ENCODE measurements around the gene ADA. TPM values are rescaled to one million over a fixed set of nuclear protein-coding genes. Genes with fewer than 3 reads are reported as not detected.

ADA gene
- total RNA-seq, 2 donors from 2014 or later: 6.3 to 16.7 TPM

- H3K4me3 ChIP-seq: no peak overlapping the region
- TF ChIP-seq CTCF (IDR thresholded peaks at IDR 0.05): no peak
- H3K9me3 ChIP-seq: no peaks in the 10 kb centered on the region
- no peaks in the 10 kb centered on the region for H3K27me3 ChIP-seq
- peaks cover 4 to 89% of the 10 kb centered on the region in 2 donors for H3K4me1 ChIP-seq
- peak overlapping the region; percentile 89 to 95 for H3K27ac ChIP-seq
- no peak for DNase-seq (ENCODE audit: low spot score)
- peaks cover under 1% of the 10 kb centered on the region for H3K36me3 ChIP-seq
Observed at GRCh38 chr20:44600301-44600700, 51.2 kb downstream of the ADA start.

GRCh38 chr20:44599715-44600114 lies 51.8 kb downstream of the ADA start:
- no peaks in the 10 kb centered on the region for H3K9me3 ChIP-seq
- no peak for DNase-seq (ENCODE audit: low spot score)
- no peaks in the 10 kb centered on the region for H3K27me3 ChIP-seq
- peak overlapping the region; percentile 89 to 95 for H3K27ac ChIP-seq
- peaks cover 4 to 95% of the 10 kb centered on the region in 2 donors for H3K4me1 ChIP-seq
- no peak overlapping the region for H3K4me3 ChIP-seq
- no peak for TF ChIP-seq CTCF (IDR thresholded peaks at IDR 0.05)
- H3K36me3 ChIP-seq: peaks cover 6% of the 10 kb centered on the region

- Histone ChIP-seq H3K27ac (peak overlapping the region; percentile 89 to 95), H3K9me3 (no peaks in the 10 kb centered on the region), H3K27me3 (no peaks in the 10 kb centered on the region), H3K4me1 (peaks cover 4 to 98% of the 10 kb centered on the region in 2 donors), H3K36me3 (peaks cover 11% of the 10 kb centered on the region), H3K4me3 (peak overlapping the region in 1 of 2 donors; percentile 13)
- TF ChIP-seq CTCF (IDR thresholded peaks at IDR 0.05): no peak
- no peak for DNase-seq (ENCODE audit: low spot score)
Observed at GRCh38 chr20:44598423-44599305, 52.8 kb downstream of the ADA start.

- H3K36me3 ChIP-seq: peaks cover 11% of the 10 kb centered on the region
- DNase-seq (ENCODE audit: low spot score): no peak
- H3K27me3 ChIP-seq: no peaks in the 10 kb centered on the region
- H3K4me3 ChIP-seq: no peak overlapping the region
- H3K27ac ChIP-seq: peak overlapping the region; percentile 89 to 95
- TF ChIP-seq CTCF (IDR thresholded peaks at IDR 0.05): no peak
- peaks cover 4 to 94% of the 10 kb centered on the region in 2 donors for H3K4me1 ChIP-seq
- H3K9me3 ChIP-seq: no peaks in the 10 kb centered on the region
Observed at GRCh38 chr20:44597930-44598329, 53.6 kb downstream of the ADA start.

GRCh38 chr20:44597516-44597915 lies 54.0 kb downstream of the ADA start:
- Histone ChIP-seq H3K27me3 (no peaks in the 10 kb centered on the region), H3K4me3 (no peak overlapping the region), H3K4me1 (peaks cover 4 to 90% of the 10 kb centered on the region in 2 donors), H3K9me3 (no peaks in the 10 kb centered on the region), H3K36me3 (peaks cover 12% of the 10 kb centered on the region), H3K27ac (peak overlapping the region; percentile 89 to 95)
- TF ChIP-seq CTCF (IDR thresholded peaks at IDR 0.05): no peak
- no peak for DNase-seq (ENCODE audit: low spot score)
